Rectal smooth muscle tissue (tissue), 1 donor: ENCODE measurements around the gene SLC17A7.

Experiments used
- H3K27ac ChIP-seq: one replicate; pipeline ENCODE4 v1.7.0; 2013; ENCODE audit warnings: low read depth, low read length, inconsistent platforms
- H3K27me3 ChIP-seq: one replicate; pipeline ENCODE4 v1.7.0; 2013; ENCODE audit warnings: low read length; ENCODE audit not compliant: control insufficient read depth, insufficient read depth
- H3K36me3 ChIP-seq: one replicate; pipeline ENCODE4 v1.7.0; 2013; ENCODE audit warnings: low read length; ENCODE audit not compliant: control insufficient read depth, insufficient read depth
- H3K4me1 ChIP-seq: one replicate; pipeline ENCODE4 v1.7.0; 2013; ENCODE audit warnings: low read length; ENCODE audit not compliant: control insufficient read depth, insufficient read depth
- H3K4me3 ChIP-seq: one replicate; pipeline ENCODE4 v1.7.0; 2013; ENCODE audit warnings: low read length
- H3K9ac ChIP-seq: one replicate; pipeline ENCODE4 v1.7.0; 2013; ENCODE audit warnings: low read length

The SLC17A7 gene

DNA sequence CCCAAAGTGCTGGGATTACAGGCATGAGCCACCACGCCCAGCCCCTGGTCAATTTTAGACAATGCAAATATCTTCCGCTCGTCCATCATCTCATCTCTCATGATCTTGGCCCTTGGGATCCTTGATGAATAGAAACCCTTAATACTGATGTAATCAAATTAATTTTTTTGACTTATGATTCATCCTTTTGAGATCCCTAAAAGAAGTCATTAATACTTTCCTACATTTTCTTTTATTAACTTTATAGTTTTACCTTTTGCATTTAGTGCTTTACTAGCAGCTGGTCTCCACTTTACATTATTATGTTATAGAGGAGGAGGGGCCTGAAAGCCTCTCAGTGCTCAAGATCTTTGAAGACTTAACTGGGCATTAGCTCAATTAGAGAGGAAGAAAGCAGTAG, 60.9 kb downstream of the SLC17A7 start:
- Histone ChIP-seq H3K27me3 (no peaks in the 10 kb centered on the region), H3K36me3 (no peaks in the 10 kb centered on the region), H3K27ac (no peak overlapping the region), H3K4me1 (no peaks in the 10 kb centered on the region), H3K4me3 (no peak overlapping the region), H3K9ac (no peak overlapping the region)
